Psoas muscle (tissue), 8 donors: ENCODE data around the gene NKIRAS1. TPM values are rescaled to one million over a fixed set of nuclear protein-coding genes. Genes with fewer than 3 reads are reported as not detected.

Source experiments
- ATAC-seq, 4 donors: fragments of 200-7000 bp; cut with Tn5 transposase; one replicate each; pipeline ENCODE4 v1.9.1; 2020; ENCODE audit warnings: moderate library complexity in 3 of 4, mild to moderate bottlenecking in 2 of 4
- DNase-seq, 2 donors: peaks; one replicate each; pipeline ENCODE4 v3.0.0-alpha.2; 2020
- H3K27ac ChIP-seq: fragments of 200-600 bp; one replicate; pipeline ENCODE4 v1.8.0; 2022
- H3K27me3 ChIP-seq, 3 donors: fragments of 200-600 bp in 1 of 3; one replicate each; pipeline versions ENCODE4 v1.6.1 to v1.8.0; 2013 to 2022; ENCODE audit warnings: low read length in 2 of 3, mild to moderate bottlenecking in 2 of 3, moderate library complexity in 1 of 3; ENCODE audit not compliant: insufficient read depth in 3 of 3
- H3K36me3 ChIP-seq, 2 donors: fragments of 200-600 bp in 1 of 2; one replicate each; pipeline versions ENCODE4 v1.6.1 to v1.8.0; 2013 to 2022; ENCODE audit warnings: low read depth in 1 of 2, mild to moderate bottlenecking in 1 of 2, moderate library complexity in 1 of 2; ENCODE audit not compliant: insufficient read depth in 1 of 2
- H3K4me1 ChIP-seq: fragments of 200-600 bp; one replicate; pipeline ENCODE4 v1.8.0; 2022
- H3K4me3 ChIP-seq: fragments of 200-600 bp; one replicate; pipeline ENCODE4 v1.8.0; 2022; ENCODE audit warnings: mild to moderate bottlenecking
- H3K9me3 ChIP-seq: fragments of 200-600 bp; one replicate; pipeline ENCODE4 v1.8.0; 2022
- CTCF ChIP-seq: fragments of 200-600 bp; IDR thresholded peaks from one replicate; pipeline ENCODE4 v1.8.0; 2022; ENCODE audit warnings: antibody characterized with exemption
- WGBS, 3 donors: extraction: QIAGEN DNeasy Blood & Tissue Kit; methylation state at CpG; one replicate each; pipeline versions ENCODE4 v1.1.6 to v1.1.7; 2013; 5-methylcytosine and 5-hydroxymethylcytosine counted together
- intact Hi-C, 2 donors: fragments of 100-400 bp; cut with DNase I; formaldehyde crosslinking; loops; one replicate each; pipeline versions ENCODE4 v1.11.0 to v1.14.2; 2022
- polyA plus RNA-seq, 3 donors: library from polyadenylated mRNA; stranded (reverse); fragments of 200-250 nt; gene quantifications; one replicate each; pipeline ENCODE4 v1.2.3, GENCODE V29; 2013
- total RNA-seq, 4 donors: library from RNA; stranded (reverse); fragmentation: NEBNext Ultra II Directional in 2 of 4; extraction: Animal tissue kit (Norgen Biotek cat#: 25700) in 2 of 4; gene quantifications; one replicate each; pipeline versions ENCODE4 v1.2.1 to v1.2.4, GENCODE V29; 2021 to 2023
- donor health status: healthy with polysubstance abuse.
- donor health status: DM: no; HTN: no; CAD: no; lungs with moderate emphysema.
- donor health status: Bipolar disorder and iron deficiency.
- donor health status: healthy.
- donor health status: DM: yes; HTN: yes; CAD: no.
- donor health status: DM: no; HTN: no; CAD: no.
- donor health status: DM: no; HTN: no; CAD: no.
- donor health status: DM: yes; HTN: yes; CAD: no.

The NKIRAS1 gene
- total and polyA plus RNA-seq, 7 donors: 19.5 to 52.4 (median 22.3) TPM

DNA sequence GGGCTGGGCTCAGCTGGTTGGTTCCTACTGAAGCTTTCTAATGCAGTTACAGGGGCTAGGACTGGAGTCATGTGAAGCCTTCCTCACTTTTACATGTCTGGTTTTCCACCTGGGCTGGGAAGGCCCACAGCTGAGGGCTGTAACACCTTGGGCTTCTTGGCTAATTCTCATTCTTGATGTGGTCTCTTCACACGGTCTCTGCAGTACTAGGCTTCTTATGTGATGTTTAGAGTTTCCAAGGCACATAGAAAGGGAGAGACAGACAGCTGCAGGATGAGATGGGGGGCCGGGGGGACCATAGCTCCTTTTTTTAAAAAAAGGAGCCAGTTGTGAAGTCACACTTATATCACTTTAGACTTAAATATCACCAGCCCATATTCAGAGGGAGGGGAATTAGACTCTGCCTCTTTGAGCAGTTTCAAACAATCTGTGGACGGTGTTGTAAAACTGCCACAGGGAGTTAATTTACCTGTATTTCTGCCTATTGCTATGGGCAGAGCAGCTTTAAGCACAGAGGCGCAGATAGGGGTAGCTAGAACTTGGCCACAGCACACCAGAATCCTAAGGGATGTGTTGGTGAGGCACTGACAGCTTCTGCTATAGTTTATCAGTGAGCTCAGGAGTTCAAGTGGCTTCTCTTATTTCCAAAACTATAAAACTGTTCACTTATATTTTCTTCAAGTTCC is 46.7 kb downstream of the NKIRAS1 start:
- no peak for DNase-seq
- H3K36me3 ChIP-seq: no peaks in the 10 kb centered on the region
- H3K4me1 ChIP-seq: peaks cover 67% of the 10 kb centered on the region
- no peak for ATAC-seq
- H3K4me3 ChIP-seq: no peak overlapping the region
- no peak for TF ChIP-seq CTCF
- H3K9me3 ChIP-seq: no peaks in the 10 kb centered on the region
- 87 to 92% (median 90%) methylated on average over 4 of the region's 4 CpGs for WGBS, 3 donors
- H3K27ac ChIP-seq: no peak overlapping the region
- intact Hi-C loops: no loop called here
- H3K27me3 ChIP-seq: no peaks in the 10 kb centered on the region

GRCh38 chr3:23867838-23868237 is 49.0 kb downstream of the NKIRAS1 start:
- WGBS, 3 donors: 80 to 83% (median 80%) methylated on average over 1 of the region's 1 CpG
- peak overlapping the region; percentile 48 for H3K27ac ChIP-seq
- no peaks in the 10 kb centered on the region for H3K9me3 ChIP-seq
- DNase-seq: no peak
- H3K4me1 ChIP-seq: peaks cover 59% of the 10 kb centered on the region
- no peak for ATAC-seq
- H3K4me3 ChIP-seq: no peak overlapping the region
- intact Hi-C loops: no loop called here
- no peak for TF ChIP-seq CTCF
- no peaks in the 10 kb centered on the region for H3K27me3 ChIP-seq
- no peaks in the 10 kb centered on the region for H3K36me3 ChIP-seq

DNA sequence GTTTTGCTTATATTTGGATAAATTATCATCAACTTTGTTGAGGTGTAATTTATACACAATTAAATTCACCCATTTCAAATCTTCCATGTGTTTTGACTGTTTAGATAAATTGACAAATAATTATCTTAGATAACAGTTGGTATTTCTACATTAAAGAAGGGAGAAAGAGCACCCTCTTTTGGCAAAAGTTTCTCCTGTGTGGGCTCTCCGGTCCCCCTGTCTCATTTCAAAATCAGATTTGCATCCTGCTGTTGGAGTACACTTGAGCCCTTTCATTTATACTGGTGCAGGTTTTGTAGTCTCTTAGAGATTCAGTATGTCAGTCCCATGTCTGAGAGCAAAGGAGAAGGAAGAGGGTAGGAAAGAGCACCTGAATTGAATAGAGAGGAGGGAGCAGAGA is 49.4 kb downstream of the NKIRAS1 start:
- intact Hi-C loops: no loop called here
- H3K9me3 ChIP-seq: no peaks in the 10 kb centered on the region
- WGBS, 3 donors: 70 to 94% (median 76%) methylated on average over 1 of the region's 1 CpG
- DNase-seq (no peak), ATAC-seq (no peak)
- no peaks in the 10 kb centered on the region for H3K27me3 ChIP-seq
- no peak overlapping the region for H3K4me3 ChIP-seq
- no peaks in the 10 kb centered on the region for H3K36me3 ChIP-seq
- no peak for TF ChIP-seq CTCF
- peaks cover 59% of the 10 kb centered on the region for H3K4me1 ChIP-seq
- peak overlapping the region; percentile 48 for H3K27ac ChIP-seq

GRCh38 chr3:23865595-23866396 is 51.0 kb downstream of the NKIRAS1 start:
- H3K4me3 ChIP-seq: no peak overlapping the region
- peaks cover 66% of the 10 kb centered on the region for H3K4me1 ChIP-seq
- WGBS, 3 donors: 20 to 32% (median 25%) methylated on average over 6 of the region's 6 CpGs
- DNase-seq: no peak
- no peaks in the 10 kb centered on the region for H3K27me3 ChIP-seq
- H3K27ac ChIP-seq: peak overlapping the region; percentile 74
- H3K36me3 ChIP-seq: no peaks in the 10 kb centered on the region
- TF ChIP-seq CTCF: no peak
- intact Hi-C loops: no loop called here
- ATAC-seq: peak; percentile 59 to 71 (median 66)
- no peaks in the 10 kb centered on the region for H3K9me3 ChIP-seq
